COLO829 (cell line): ENCODE measurements around the gene DCAF16.
"Not testable (repeated sequence)": the region's sequence is repeated elsewhere in the genome, so short reads cannot be mapped to it uniquely, and the experiment has no call there.

Experiments
- DNase-seq: peaks from one replicate; pipeline ENCODE4 v3.0.0; 2012; ENCODE audit warnings: low spot score

Gene DCAF16

DNA sequence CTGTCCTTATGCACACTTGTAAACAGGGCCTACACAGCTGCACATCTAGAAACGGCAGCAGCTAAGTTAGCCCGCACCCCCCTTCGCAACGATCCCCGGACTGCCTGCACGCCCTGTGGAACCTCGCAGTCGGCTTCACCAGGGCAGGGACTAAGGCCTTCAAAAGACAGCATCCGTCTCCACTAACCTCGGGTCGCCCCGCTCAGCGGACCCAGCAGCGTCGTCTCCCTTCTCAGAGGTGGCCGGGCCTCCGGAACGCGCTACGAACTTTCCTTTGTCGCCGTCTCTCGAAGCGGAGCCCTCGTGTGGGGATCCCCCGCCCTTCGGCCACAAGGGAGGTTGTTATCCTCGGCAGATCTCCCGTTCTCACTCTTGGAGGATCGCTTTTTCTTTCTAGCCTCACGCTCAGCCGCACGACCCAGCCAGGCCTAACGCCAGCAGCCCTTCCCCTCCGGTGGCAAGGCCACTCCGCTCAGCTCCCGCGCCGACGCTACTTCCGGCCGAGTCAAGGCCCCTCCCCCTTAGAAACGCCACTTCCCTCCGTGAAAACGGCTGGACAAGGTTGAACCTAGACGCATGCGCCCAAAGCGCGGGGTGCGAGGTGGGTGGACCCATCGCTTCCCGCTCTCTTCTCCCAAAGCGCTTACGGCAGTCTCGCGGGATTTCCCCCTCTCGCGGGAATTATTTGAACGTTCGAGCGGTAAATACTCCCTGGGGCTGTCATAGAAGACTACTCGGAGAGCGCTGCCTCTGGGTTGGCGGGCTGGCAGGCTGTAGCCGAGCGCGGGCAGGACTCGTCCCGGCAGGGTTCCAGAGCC lies at the start of gene DCAF16, which contains the start of gene NCAPG:
Gene DCAF16, minus strand, starts transcription at position 498 of the 818 bp plus-strand sequence. CDS start 6,616 bp downstream, outside the sequence.
Gene NCAPG, plus strand, starts transcription at position 720 of the 818 bp plus-strand sequence. CDS start 99 bp downstream, outside the sequence.
- DNase-seq, result peak; percentile 96

DNA sequence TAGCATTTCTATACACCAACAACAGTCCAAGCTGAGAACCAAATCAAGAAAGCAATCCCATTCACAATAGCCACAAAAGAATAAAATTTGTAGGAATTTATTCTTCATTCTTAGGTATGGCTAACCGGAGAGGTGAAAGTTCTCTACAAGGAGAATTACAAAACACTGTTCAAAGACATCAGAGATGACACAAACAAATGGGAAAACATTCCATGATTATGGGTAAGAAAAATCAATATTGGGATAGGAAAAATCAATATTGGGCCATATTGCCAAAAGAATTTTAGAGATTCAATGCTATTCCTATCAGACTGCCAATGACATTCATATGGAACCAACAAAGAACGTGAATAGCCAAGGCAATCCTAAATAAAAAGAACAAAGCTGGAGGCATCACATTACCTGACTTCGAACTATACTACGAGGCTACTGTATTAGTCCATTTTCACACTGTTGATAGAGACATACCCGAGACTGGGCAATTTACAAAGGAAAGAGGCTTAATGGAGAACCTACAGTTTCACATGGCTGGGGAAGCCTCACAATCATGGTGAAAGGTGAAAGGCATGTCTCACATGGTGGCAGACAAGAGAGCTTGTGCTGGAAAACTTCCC lies 49.3 kb upstream of the DCAF16 start:
- DNase-seq, result no peak

DNA sequence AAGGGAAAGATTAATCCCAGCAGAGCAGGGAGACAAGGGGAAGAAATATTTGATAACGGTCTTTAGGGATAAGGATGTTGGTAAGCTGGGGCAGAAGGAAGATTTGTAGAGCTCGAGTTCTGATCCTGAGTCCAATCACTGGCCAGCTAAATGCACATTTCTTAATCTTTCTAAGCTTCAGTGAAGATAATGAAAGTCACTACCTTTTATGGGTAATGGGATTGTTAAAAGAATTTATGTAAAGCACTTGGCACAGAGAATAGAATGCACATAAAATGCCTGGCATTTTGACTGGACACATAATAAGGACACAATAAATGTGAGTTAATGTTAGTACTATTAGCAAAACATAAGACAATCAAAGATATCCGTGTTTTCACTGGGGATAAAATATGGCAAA lies 43.5 kb upstream of the DCAF16 start:
- DNase-seq, result no peak

DNA sequence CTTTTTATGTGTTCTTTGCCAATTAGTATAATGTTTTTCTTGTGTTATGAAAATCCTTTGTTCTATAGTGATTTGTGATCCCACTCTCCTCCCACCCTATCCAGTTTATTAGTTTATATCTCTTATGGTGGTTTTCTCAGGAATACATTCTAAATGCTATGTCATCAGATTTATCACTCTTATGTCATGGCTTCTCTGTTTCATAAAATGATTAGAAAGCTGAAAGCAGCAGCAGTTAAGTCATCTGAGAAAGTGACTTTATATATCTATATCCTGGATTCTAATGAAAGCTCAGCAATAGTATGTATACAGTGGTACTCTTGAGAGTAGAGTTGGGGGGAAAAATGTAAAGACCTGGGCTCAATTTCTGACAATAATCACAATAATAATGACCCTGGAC lies 41.4 kb upstream of the DCAF16 start:
- DNase-seq, result no peak

DNA sequence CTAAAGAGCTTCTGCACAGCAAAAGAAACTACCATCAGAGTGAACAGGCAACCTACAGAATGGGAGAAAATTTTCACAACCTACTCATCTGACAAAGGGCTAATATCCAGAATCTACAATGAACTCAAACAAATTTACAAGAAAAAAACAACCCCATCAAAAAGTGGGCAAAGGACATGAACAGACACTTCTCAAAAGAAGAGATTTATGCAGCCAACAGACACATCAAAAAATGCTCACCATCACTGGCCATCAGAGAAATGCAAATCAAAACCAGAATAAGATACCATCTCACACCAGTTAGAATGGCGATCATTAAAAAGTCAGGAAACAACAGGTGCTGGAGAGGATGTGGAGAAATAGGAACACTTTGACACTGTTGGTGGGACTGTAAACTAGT lies 39.7 kb upstream of the DCAF16 start:
- not testable (repeated sequence) for DNase-seq

DNA sequence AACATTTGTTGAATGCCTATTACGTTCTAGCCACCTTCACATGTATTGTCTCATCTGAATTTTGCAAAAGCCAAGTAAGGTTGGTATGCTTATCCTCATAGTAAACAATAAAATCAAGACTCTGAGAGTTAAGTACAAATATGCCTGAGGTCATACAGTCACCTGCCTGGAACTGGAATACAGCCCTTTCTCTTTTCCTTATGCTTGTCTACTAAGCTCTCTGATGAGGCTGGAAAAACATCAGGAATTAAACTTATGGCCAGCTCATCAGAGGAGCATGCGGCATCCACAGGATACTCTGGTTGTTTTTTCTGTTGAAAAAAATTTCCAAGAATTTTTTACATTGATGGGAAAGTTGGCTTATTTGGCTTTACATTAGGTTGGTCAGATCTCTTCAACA lies 35.7 kb upstream of the DCAF16 start:
- no peak for DNase-seq

DNA sequence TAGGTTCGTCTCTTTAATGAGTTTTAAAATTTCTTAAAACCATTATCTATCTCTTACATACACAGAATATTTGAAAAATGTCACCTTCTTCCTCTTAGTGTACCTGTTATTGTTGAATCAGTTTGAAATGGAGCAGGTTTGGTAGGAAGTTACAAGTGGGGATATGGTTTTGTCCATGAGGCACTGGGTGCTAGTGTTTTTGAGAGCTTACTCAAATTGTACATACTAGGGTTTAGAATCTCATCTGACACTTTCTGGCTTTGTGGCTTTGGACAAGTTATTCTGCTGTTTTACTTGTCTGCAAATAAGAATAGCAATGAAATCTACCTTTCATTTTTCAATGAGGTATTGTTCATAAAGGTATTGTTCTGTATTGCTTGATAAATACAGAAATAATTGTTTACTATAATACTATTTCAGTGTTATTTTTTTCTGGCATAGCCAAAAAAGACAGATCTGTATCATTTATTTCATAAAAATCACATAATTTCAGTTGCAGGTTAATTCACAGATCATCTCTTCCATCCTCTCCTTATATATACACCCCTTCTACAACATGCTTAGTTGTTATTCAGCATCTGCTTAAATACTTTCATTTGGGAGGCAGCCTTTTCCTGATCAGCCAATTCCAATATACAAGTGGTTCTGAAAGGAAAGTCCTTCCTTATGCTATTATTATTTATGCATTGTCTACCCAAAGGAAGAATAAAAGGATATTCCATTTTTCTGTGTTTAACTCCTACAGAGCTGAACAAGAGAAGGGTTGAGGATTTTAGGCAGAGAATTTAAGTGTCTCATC lies 13.5 kb upstream of the DCAF16 start:
- no peak for DNase-seq

DNA sequence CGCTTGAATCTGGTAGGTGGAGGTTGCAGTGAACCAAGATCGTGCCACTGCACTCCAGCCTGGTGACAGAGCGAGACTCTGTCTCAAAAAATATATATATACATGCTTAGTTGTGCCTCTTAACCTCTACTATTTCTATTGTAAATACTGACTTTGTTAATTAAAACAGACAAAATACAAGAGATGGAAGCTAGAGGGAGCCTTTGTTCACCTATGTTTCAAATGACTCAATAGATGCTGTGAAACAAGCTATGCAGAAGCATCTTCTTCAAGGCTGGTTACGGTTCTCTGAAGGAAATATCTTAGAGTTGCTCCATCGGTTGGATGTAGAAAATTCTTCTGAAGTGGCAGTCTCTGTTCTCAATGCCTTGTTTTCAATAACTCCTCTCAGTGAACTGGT lies 6.5 kb upstream of the DCAF16 start:
- no peak for DNase-seq

DNA sequence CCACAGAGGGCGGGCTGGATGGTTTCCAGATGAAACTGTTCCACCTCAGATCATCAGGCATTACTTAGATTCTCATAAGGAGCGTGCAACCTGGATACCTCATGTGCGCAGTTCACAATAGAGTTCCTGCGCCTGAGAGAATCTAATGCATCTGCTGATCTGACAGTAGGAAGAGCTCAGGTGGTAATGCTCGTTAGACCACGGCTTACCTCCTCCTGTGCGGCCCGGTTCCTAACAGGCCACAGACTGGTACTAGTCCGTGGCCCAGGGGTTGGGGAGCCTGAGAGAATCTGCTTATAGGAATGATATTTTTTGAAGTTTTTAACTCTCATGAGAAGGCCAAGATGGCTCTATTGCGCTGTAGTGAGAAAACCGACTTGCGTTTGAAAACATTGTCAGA lies 5.6 kb upstream of the DCAF16 start:
- DNase-seq, result no peak

DNA sequence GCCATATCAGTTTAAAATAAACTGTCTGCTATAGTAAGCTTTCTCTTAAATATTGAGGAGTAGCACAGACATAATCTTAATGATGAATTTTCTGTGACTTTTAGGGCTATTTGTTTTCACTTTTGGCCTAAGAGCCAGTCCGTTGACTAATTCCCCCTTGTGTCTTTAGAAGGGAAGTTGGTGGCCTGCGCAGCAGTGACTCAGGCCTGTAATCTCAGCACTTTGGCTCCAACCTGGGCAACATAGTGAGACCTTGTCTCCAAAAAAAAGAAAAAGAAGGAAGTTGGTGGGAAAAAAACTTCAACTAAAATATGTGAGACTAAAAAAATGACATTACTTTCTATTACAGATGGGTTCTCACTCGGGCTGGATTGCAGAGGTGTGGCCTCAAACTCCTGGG lies 3.6 kb upstream of the DCAF16 start:
- no peak for DNase-seq

DNA sequence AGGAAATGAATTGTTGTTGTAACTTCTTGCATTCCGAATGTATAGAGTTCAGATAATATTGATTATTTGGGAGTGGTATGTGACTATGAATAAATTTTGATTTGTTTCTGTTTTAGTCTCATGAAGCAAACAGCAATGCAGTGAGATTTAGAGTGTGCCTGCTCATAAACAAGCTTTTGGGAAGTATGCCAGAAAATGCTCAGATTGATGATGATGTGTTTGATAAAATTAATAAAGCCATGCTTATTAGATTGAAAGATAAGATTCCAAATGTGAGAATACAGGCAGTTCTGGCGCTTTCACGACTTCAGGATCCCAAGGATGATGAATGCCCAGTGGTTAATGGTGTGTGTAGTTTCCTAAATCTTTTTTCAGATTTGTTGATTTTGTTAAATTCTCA lies 2.2 kb upstream of the DCAF16 start:
- DNase-seq, result no peak

DNA sequence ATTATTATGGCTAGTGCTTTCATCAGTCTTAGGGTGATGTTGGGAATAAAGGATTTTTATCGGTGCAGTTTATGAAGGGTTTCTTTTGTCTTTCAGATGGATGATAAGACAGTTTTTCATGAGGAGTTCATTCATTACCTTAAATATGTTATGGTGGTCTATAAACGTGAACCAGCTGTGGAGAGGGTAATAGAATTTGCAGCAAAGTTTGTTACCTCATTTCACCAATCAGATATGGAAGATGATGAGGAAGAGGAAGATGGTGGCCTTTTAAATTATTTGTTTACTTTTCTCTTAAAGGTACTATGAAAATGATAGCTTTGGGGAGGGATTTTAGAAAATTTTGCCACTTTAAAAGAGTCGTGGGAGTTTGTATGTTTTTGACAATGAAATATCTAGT lies 1.6 kb upstream of the DCAF16 start:
- no peak for DNase-seq

DNA sequence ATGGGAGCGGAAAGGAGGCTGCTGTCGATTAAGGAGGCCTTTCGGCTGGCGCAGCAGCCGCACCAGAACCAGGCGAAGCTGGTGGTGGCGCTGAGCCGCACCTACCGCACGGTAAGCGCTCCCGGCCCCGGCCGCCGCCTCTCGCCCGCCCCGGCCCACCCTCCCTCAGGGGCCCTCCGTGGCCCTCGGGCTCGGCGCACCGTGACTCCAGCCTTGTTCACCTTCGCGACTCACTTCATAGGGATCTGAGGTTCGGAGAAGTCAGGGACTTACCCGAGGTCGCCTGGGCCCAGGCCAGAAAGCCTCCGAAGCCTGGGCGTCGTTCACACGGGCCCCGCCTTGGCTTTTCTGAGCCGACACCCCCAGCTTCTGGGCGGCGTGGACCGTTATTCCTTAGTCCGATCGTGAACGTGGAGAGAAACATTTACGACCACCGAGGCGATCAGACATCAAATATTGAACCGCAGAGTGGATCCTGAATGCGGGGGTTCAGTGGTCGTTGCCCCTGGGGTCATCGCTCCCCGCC lies 584 bp upstream of the DCAF16 start:
- DNase-seq, result no peak

DNA sequence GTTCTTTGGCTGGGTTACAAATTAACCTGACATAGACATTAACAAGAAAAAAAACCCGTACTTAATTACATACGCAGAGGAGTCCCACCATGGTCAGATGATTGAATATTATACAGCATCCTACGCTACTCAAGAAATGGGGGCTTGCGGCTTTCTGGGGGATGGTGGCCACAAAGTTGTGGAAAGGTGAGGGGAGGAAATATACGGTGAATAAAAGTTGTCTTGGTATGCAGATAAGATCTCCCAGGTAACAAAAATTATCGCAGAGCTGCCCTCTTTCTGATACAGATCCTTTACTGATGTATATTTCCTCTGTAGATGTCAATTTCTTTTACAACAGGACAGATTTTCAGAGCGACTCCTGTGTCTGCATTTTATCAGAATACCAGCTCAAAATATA lies 890 bp downstream of the DCAF16 start:
- DNase-seq, result no peak

DNA sequence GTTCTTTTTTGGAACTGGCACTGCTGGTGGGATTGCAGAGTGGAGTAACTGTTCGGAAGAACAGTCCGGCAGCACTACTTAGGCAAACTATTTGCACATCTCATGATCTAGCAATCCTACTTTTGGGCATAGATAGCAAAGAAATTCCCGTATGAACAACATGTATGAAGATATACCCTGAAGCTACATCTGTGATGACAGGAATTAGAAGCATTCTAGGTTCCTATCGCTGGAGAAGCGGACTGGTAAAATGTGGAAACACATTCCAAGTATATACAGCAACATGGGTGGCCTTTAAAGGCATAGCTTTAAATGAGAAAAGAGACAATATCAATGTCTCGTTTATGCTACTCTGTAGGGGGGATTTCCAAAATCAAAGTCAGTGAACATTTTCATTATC lies 3.1 kb downstream of the DCAF16 start:
- DNase-seq, result no peak

DNA sequence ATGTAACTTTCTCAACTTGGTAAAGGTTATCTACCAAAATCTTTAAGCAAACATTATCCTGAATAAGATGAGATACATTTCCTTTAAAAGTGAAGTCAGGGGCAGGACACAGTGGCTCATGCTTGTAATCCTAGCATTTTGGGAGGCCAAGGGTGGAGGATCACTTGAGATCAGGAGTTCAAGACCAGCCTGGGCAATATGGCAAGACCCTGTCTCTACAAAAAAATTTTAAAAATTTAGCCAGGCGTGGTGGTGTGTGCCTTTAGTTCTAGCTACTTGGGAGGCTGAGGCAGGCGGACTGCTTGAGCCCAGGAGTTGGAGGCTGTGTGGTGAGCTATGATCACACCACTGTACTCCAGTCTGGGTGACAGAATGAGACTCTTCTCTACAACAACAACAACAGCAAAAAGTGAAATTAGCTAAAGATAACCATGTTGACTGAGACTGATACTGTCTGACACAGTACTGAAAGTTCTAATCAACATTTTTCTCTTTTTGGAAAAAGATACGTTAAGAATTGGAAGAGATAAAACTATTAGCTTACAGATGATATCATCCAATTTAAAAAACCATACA lies 4.9 kb downstream of the DCAF16 start:
- no peak for DNase-seq

DNA sequence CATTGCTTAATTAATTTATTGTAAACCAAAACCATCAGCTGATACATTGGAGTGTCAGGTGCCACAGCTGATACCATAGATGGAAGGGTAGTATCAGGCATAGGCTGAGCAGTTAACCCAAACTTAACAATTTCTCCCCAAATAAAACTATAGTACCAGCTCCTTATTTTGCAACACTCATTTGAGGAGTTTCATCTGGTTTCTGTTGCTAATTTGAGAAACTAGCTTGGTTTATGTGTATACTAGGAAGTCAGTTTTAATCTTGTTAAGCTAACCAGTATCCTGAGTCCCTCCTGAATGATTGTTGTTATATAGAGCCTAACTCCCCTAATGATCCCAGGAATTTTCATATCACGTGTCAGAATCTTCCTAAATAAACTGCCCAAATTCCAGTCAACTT lies 12.7 kb downstream of the DCAF16 start:
- DNase-seq, result no peak

DNA sequence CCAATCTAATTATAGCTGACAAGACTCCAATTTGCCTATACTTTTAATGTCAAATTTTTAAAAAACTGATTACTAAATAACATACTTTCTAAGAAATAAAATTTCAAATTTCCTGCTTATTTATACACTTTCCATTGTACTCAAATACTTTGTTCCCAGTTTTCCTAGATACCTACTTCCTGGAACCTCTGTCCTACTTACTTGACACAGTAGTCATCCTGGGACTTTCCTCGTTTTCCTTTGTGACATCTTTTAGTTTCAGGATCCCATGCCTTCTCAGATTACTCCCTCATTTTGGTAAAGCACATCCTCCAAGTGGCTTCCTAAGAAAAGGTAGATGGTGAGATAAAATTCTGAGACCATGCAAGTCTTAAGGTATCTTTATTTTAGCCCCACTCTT lies 15.8 kb downstream of the DCAF16 start:
- no peak for DNase-seq

DNA sequence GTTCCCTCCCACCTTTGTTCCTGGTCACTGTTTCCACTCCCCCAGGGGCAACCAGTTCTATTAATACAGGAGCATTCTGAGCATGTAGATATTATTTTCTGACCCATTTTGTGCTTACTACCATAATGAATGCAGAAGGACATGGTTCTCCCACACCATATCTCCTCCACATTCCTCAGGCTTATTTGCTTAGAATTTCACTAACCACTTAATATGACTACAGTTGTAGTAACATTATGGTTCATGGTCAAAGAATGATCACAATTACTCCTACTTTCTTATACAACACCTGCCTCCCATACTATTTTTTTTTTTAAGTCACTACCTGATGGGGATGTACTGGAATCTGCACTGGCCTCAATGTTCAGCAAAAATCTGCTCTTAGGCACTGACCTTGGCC lies 21.6 kb downstream of the DCAF16 start:
- DNase-seq, result no peak

DNA sequence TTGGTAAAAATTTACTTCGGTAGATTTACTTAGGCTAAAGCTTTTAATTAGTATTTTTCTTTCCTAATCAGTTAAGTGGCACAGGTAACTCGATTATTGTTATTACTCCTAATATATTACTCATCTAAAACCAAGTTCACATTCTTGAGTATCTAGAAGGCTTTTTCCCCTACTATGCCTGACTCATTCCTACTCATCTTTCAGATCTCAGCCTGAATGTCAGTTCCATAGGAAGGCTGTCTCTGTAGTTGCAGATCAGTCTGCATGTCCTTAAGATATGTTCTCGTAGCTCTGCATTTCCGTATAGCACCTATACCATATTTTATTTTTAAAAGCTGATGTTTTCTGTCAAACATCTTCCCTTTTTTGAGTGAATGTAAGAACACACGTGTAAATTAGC lies 23.2 kb downstream of the DCAF16 start:
- DNase-seq, result no peak

DNA sequence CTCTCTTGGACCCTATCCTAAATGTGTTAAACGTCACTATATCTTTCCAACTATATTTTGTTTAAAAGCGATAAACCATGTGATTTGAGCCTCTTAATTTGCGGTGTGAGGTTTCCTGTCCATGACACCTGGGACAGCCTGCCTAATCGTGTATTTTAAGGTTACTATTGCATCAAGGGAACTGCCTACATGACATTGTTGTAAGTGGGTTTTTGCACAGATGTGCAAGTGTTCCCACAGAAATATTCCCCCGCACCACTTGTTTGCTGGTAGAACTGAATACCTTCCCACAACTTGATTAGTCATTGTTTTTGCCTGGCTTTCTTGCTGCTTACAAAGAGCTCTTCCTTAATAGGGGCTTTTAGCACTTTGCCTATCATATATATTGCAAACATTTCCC lies 24.0 kb downstream of the DCAF16 start:
- no peak for DNase-seq

DNA sequence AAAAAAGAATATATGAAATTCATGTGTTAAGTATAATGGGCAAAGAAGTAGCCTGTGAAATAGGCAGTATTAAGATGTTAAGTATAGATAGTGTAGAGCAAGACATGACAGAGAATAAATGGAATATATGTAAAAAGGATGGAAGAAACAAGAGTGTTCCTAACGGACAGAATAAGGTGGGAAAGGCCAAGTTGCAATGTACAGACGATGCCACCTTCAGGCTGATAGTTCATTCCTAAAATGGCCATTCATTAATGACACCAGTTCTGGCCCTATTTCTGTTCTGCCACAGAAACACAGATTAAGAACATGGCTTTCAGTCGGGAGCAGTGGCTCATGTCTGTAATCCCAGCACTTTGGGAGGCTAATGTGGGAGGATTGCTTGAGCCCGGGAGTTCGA lies 24.7 kb downstream of the DCAF16 start:
- no peak for DNase-seq
